Endodermal cell (in vitro differentiated cells): ENCODE results near the gene COL5A2. TPM values are rescaled to one million over a fixed set of nuclear protein-coding genes. Genes with fewer than 3 reads are reported as not detected.

ENCODE experiments used
- DNase-seq: peaks from one replicate; pipeline ENCODE4 v3.0.0-alpha.2; 2017
- H3K27ac ChIP-seq: 2 replicates; pipeline ENCODE4 v1.5.1; 2013; ENCODE audit warnings: mild to moderate bottlenecking, low read depth, low read length, moderate library complexity
- H3K27me3 ChIP-seq: 2 replicates; pipeline ENCODE4 v1.6.1; 2013; ENCODE audit warnings: mild to moderate bottlenecking, low read length, moderate library complexity; ENCODE audit not compliant: insufficient read depth, control insufficient read depth, poor library complexity, severe bottlenecking
- H3K36me3 ChIP-seq: 2 replicates; pipeline ENCODE4 v1.7.0; 2013; ENCODE audit warnings: mild to moderate bottlenecking, low read length, moderate library complexity; ENCODE audit not compliant: control insufficient read depth, insufficient read depth
- H3K4me1 ChIP-seq: one replicate; pipeline ENCODE4 v1.7.0; 2013; ENCODE audit warnings: low read length; ENCODE audit not compliant: control insufficient read depth, insufficient read depth
- H3K4me3 ChIP-seq: 2 replicates; pipeline ENCODE4 v1.5.1; 2013; ENCODE audit warnings: mild to moderate bottlenecking, low read length, moderate library complexity
- H3K9ac ChIP-seq: 2 replicates; pipeline ENCODE4 v1.6.1; 2013; ENCODE audit warnings: mild to moderate bottlenecking, low read length, moderate library complexity; ENCODE audit not compliant: poor library complexity, severe bottlenecking; ENCODE audit errors: extremely low read depth
- H3K9me3 ChIP-seq: 2 replicates; pipeline ENCODE4 v1.6.1; 2013; ENCODE audit warnings: mild to moderate bottlenecking, low read length, moderate library complexity; ENCODE audit not compliant: control insufficient read depth
- H3K27ac Mint-ChIP-seq: 2 replicates; pipeline ENCODE4 v1.8.0; 2020; ENCODE audit warnings: mixed read lengths
- H3K27me3 Mint-ChIP-seq: 2 replicates; pipeline ENCODE4 v1.8.0; 2021; ENCODE audit warnings: mild to moderate bottlenecking, mixed read lengths; ENCODE audit not compliant: insufficient read depth
- H3K36me3 Mint-ChIP-seq: 2 replicates; pipeline ENCODE4 v1.8.0; 2020; ENCODE audit warnings: low read depth, mixed read lengths
- H3K4me1 Mint-ChIP-seq: 2 replicates; pipeline ENCODE4 v1.8.0; 2020; ENCODE audit warnings: mixed read lengths
- H3K4me3 Mint-ChIP-seq: 2 replicates; pipeline ENCODE4 v1.8.0; 2020; ENCODE audit warnings: mild to moderate bottlenecking, moderate library complexity, mixed read lengths
- H3K9me3 Mint-ChIP-seq: 2 replicates; pipeline ENCODE4 v1.8.0; 2020; ENCODE audit warnings: mild to moderate bottlenecking, mixed read lengths
- WGBS, 2 experiments: methylation state at CpG; one replicate each; pipeline versions ENCODE4 v1.1.5 to v1.1.7; 2013; ENCODE audit warnings: missing lambda C conversion rate in 2 of 2, mixed read lengths in 1 of 2; ENCODE audit not compliant: insufficient coverage in 1 of 2, insufficient read length in 1 of 2; 5-methylcytosine and 5-hydroxymethylcytosine counted together
- total RNA-seq, 2 donors: library from RNA; stranded (reverse); fragmentation: NEBNext Ultra II Directional in 1 of 2; extraction: Animal tissue kit (Norgen Biotek cat#: 25700) in 1 of 2; gene quantifications; 2 replicates in 1 of 2; 3 replicates in 1 of 2; pipeline ENCODE4 v1.2.1, GENCODE V29; 2021
- TF ChIP-seq, protein P1 (sequence below): fragments of 200-600 bp; sonication (generic); conservative IDR thresholded peaks from 2 replicates; pipeline ENCODE4 v1.5.0; 2021; ENCODE audit warnings: antibody characterized with exemption, mild to moderate bottlenecking

COL5A2 gene
- total RNA-seq, 2 donors from 2014 or later, result 117 to 153 TPM

DNA sequence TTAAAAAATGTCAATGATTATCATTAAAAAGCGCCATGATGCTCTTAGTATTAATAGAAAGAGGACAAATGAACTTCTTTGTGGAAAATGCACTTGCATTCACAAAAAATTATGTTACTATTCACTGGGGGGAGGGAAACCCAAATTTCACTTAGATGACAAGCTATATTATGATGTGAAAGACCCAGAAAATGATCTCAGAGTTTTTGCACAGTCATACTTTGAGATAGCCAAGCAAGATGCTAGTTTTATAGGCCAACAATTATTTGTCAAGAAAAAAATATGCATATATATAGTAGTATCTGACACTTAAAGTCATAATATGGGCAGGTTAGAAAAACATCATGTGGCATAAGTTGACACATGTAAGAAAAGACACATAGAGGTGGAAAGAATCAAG is 31.6 kb downstream of the COL5A2 start:
- no peaks in the 10 kb centered on the region for H3K9me3 Mint-ChIP-seq
- no peaks in the 10 kb centered on the region for H3K4me1 ChIP-seq
- no peak overlapping the region for H3K9ac ChIP-seq
- no peak overlapping the region for H3K4me3 ChIP-seq
- no peak overlapping the region for H3K27ac ChIP-seq
- H3K36me3 Mint-ChIP-seq, result no peaks in the 10 kb centered on the region
- H3K9me3 ChIP-seq, result no peaks in the 10 kb centered on the region
- H3K4me3 Mint-ChIP-seq, result no peak overlapping the region
- H3K36me3 ChIP-seq, result peaks cover 27% of the 10 kb centered on the region
- no peaks in the 10 kb centered on the region for H3K27me3 Mint-ChIP-seq
- no peak overlapping the region for H3K27ac Mint-ChIP-seq
- no peaks in the 10 kb centered on the region for H3K27me3 ChIP-seq
- H3K4me1 Mint-ChIP-seq, result peaks cover 23% of the 10 kb centered on the region
- TF ChIP-seq, protein P1, sequence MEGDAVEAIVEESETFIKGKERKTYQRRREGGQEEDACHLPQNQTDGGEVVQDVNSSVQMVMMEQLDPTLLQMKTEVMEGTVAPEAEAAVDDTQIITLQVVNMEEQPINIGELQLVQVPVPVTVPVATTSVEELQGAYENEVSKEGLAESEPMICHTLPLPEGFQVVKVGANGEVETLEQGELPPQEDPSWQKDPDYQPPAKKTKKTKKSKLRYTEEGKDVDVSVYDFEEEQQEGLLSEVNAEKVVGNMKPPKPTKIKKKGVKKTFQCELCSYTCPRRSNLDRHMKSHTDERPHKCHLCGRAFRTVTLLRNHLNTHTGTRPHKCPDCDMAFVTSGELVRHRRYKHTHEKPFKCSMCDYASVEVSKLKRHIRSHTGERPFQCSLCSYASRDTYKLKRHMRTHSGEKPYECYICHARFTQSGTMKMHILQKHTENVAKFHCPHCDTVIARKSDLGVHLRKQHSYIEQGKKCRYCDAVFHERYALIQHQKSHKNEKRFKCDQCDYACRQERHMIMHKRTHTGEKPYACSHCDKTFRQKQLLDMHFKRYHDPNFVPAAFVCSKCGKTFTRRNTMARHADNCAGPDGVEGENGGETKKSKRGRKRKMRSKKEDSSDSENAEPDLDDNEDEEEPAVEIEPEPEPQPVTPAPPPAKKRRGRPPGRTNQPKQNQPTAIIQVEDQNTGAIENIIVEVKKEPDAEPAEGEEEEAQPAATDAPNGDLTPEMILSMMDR, result no peak
- DNase-seq, result no peak
- 60% methylated on average over 1 of the region's 1 CpG; no CpG with 5 or more reads in 1 of the 2 experiments for WGBS, 2 experiments

DNA sequence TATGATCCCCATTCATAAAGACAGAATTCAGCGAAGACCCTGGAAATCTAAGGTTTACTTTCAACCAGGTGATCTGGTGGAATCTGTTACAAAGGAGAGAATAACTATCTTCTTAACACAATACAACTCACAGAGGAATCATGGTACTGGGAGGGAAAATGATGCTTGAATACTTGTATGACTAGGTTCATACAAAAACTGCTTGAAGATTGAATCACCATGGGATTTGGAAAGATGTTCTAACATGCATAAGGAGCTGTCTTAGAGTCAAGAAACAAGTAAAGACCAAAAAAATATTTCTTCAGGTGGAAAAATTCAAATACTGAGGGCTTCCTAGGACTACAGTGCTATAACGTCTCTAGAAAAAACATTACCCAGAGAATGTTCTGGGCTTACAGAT is 32.2 kb downstream of the COL5A2 start:
- no peak for DNase-seq
- Histone ChIP-seq H3K4me1 (no peaks in the 10 kb centered on the region), H3K27ac (no peak overlapping the region), H3K36me3 (peaks cover 24% of the 10 kb centered on the region), H3K27me3 (no peaks in the 10 kb centered on the region), H3K9ac (no peak overlapping the region), H3K4me3 (no peak overlapping the region), H3K9me3 (no peaks in the 10 kb centered on the region)
- no peaks in the 10 kb centered on the region for H3K27me3 Mint-ChIP-seq
- TF ChIP-seq, protein P1, result no peak
- 88 to 97% methylated on average over 1 to 2 of the region's 2 CpGs for WGBS, 2 experiments
- peaks cover 18% of the 10 kb centered on the region for H3K4me1 Mint-ChIP-seq
- H3K27ac Mint-ChIP-seq, result no peak overlapping the region
- no peak overlapping the region for H3K4me3 Mint-ChIP-seq
- H3K9me3 Mint-ChIP-seq, result no peaks in the 10 kb centered on the region
- no peaks in the 10 kb centered on the region for H3K36me3 Mint-ChIP-seq

DNA sequence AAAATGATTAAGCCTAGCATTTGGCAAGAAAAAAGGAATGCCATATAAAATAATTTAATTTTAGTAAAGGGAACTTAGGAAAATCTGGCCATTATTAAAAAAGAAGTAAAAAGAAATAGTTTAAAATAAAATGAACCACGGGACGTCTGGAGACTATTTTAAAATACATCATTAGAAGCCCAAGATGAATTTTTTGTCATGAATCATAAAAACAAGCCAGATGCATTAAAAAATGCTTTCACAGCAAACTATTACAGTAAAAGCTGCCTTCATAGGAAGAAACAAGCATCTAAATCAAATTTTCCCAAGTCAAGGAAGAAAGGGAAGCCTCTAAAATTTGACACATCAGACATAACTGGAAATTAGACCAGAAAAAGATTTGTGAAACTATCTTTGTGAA is 33.0 kb downstream of the COL5A2 start:
- Histone ChIP-seq H3K9me3 (no peaks in the 10 kb centered on the region), H3K4me1 (no peaks in the 10 kb centered on the region), H3K36me3 (peaks cover 24% of the 10 kb centered on the region), H3K27me3 (no peaks in the 10 kb centered on the region), H3K27ac (no peak overlapping the region), H3K4me3 (no peak overlapping the region), H3K9ac (no peak overlapping the region)
- TF ChIP-seq, protein P1, result no peak
- H3K27ac Mint-ChIP-seq, result no peak overlapping the region
- H3K36me3 Mint-ChIP-seq, result no peaks in the 10 kb centered on the region
- WGBS, 2 experiments, result 42 to 43% methylated on average over 2 of the region's 2 CpGs
- no peak for DNase-seq
- H3K4me3 Mint-ChIP-seq, result no peak overlapping the region
- no peaks in the 10 kb centered on the region for H3K9me3 Mint-ChIP-seq
- H3K27me3 Mint-ChIP-seq, result no peaks in the 10 kb centered on the region
- H3K4me1 Mint-ChIP-seq, result peaks cover 16% of the 10 kb centered on the region
